K562 (cell line): ENCODE data around the gene NDUFS6.

Experiments
- ATF1 ChIP-seq, 2 experiments: fragments of 450-650 bp in 1 of 2; IDR thresholded peaks; 2 replicates each; pipeline ENCODE4 v1.6.1; 2016; ENCODE audit warnings: missing compliant biosample characterization in 1 of 2, missing genetic modification characterization in 1 of 2
- CBFB ChIP-seq: sonication (generic); formaldehyde crosslinking; IDR thresholded peaks from 2 replicates; pipeline ENCODE4 v1.4.0; 2020; ENCODE audit warnings: mild to moderate bottlenecking, missing genetic modification reagents
- COPS2 ChIP-seq: fragments of 450-650 bp; conservative IDR thresholded peaks from 2 replicates; pipeline ENCODE4 v1.6.1; 2016; ENCODE audit warnings: mild to moderate bottlenecking, moderate library complexity
- EP300 ChIP-seq: IDR thresholded peaks from 2 replicates; pipeline ENCODE4 v1.6.1; 2012; ENCODE audit warnings: low read length, improper control_type of control experiment
- FOXA1 ChIP-seq: fragments of 450-650 bp; IDR thresholded peaks from 2 replicates; pipeline ENCODE4 v1.6.1; 2016; ENCODE audit warnings: mild to moderate bottlenecking, borderline replicate concordance
- STAT5B ChIP-seq: fragments of 250-450 bp; sonication (Bioruptor Pico); IDR thresholded peaks from 2 replicates; pipeline ENCODE4 v1.8.0; 2021; ENCODE audit warnings: mild to moderate bottlenecking, inconsistent platforms
- ZNF316 ChIP-seq: fragments of 450-650 bp; IDR thresholded peaks from 2 replicates; pipeline ENCODE4 v1.6.1; 2016

DNA sequence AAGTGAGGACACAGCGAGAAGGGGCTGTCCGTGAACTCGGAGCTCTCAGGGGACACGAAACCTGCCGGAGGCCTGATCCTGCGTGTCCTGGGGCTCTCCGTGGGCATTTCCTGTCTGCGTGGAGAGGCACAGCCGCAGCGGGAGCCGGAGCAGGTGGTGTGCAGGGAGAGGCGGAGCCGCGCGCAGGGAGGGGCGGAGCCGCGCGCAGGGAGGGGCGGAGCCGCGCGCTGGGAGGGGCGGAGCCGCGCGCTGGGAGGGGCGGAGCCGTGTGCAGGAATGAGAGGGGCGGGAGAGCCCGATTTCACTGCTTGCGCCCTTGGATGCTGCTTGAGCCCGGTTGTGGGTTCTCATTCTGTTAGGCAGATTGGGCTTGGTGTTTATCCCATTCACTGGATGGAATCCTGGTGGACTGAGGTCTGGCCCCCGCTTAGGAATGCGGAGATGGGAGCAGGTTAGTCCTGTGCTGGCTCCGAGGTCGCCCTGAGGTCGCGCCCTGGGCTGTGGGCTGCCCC, 26.7 kb downstream of the NDUFS6 start:
- TF ChIP-seq COPS2, result no peak
- no peak for TF ChIP-seq ZNF316
- no peak for TF ChIP-seq EP300
- no peak for TF ChIP-seq ATF1 (CRISPR knock-in tag; IDR thresholded peaks at IDR 0.05)
- TF ChIP-seq ATF1 (tag; IDR thresholded peaks at IDR 0.05), result no peak
- no peak for TF ChIP-seq CBFB (CRISPR knock-in tag)
- TF ChIP-seq STAT5B (CRISPR knock-in tag), result no peak
- TF ChIP-seq FOXA1, result no peak
